NB4 (cell line): ENCODE results near the gene EIF3B.
"Not testable (repeated sequence)": the region's sequence is repeated elsewhere in the genome, so short reads cannot be mapped to it uniquely, and the experiment has no call there.

Experiments used
- DNase-seq: peaks from one replicate; pipeline ENCODE4 v3.0.0; 2010; ENCODE audit warnings: low read depth
- H3K4me3 ChIP-seq: one replicate; pipeline ENCODE4 v1.5.1; 2011; ENCODE audit warnings: mild to moderate bottlenecking, low read depth, low read length, moderate library complexity
- CTCF ChIP-seq: IDR thresholded peaks from one replicate; pipeline ENCODE4 v1.5.1; 2012; ENCODE audit warnings: low read depth, low read length
- MAX ChIP-seq: IDR thresholded peaks from 2 replicates; pipeline ENCODE4 v1.6.1; 2011; ENCODE audit warnings: low read depth, low read length
- MYC ChIP-seq: IDR thresholded peaks from 2 replicates; pipeline ENCODE4 v1.6.1; 2011; ENCODE audit warnings: low read depth, low read length
- POLR2A ChIP-seq: IDR thresholded peaks from 2 replicates; pipeline ENCODE4 v1.6.1; 2011; ENCODE audit warnings: mild to moderate bottlenecking; ENCODE audit not compliant: insufficient read length; ENCODE audit errors: extremely low read depth

Gene EIF3B

GRCh38 chr7:2412587-2413201 lies 58.1 kb downstream of the EIF3B start:
- no peak overlapping the region for H3K4me3 ChIP-seq
- no peak for DNase-seq
- no peak for TF ChIP-seq POLR2A
- TF ChIP-seq MYC, result no peak
- no peak for TF ChIP-seq MAX
- TF ChIP-seq CTCF, result no peak

DNA sequence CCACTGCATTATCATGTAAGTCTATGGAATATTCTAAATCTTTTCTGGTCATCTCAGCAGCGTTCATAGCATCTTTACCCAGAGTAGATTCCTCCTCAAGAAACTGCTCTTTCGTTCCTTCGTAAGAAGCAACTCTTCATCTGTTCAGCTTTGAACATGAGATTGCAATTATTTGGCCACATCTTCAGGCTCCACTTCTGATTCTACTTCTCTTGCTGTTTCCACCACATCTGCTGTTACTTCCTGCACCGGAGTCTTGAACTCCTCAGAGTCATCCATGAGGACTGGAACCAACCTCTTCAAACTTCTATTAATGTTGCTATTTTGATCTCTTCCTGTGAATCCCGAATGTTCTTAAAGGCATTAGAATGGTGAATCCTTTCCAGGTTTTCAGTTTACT lies 61.4 kb downstream of the EIF3B start:
- DNase-seq, result no peak
- TF ChIP-seq CTCF (no peak), MYC (no peak), POLR2A (no peak), MAX (no peak)
- H3K4me3 ChIP-seq, result no peak overlapping the region

DNA sequence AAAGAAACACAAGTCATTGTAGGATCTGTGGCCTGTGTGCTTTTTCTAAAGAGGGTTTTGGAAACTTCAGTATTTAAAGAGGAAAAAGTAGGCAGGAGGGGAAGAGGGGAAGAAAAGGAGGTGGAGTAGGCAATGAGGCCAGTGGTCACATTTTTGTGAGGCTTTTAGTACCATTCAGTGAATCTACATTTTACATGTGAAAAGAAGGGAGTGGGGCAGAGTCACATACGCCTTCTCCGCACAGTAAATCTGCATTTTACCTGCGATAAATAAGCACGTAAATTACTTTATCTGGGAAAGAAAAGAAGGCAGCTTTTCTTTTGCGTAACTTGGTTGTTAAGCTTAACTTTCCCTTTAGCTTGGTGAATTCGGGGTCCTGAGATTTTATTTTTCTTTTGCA lies 62.0 kb downstream of the EIF3B start:
- DNase-seq, result no peak
- no peak overlapping the region for H3K4me3 ChIP-seq
- TF ChIP-seq POLR2A, result no peak
- no peak for TF ChIP-seq MYC
- TF ChIP-seq MAX, result no peak
- TF ChIP-seq CTCF, result no peak

DNA sequence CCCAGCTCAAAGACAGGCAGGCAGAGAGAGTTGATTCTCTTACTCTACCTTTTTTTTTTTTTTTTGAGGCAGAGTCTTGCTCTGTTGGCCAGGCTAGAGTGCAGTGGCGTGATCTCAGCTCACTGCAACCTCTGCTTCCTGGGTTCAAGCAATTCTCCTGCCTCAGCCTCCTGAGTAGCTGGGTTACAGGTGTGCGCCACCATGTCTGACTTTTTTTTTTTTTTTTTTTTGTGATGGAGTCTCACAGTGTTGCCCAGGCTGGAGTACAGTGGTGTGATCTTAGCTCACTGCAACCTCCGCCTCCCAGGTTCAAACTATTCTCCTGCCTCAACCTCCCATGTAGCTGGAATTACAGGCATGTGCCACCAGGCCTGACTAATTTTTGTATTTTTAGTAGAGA lies 62.6 kb downstream of the EIF3B start:
- not testable (repeated sequence) for DNase-seq, H3K4me3 ChIP-seq

DNA sequence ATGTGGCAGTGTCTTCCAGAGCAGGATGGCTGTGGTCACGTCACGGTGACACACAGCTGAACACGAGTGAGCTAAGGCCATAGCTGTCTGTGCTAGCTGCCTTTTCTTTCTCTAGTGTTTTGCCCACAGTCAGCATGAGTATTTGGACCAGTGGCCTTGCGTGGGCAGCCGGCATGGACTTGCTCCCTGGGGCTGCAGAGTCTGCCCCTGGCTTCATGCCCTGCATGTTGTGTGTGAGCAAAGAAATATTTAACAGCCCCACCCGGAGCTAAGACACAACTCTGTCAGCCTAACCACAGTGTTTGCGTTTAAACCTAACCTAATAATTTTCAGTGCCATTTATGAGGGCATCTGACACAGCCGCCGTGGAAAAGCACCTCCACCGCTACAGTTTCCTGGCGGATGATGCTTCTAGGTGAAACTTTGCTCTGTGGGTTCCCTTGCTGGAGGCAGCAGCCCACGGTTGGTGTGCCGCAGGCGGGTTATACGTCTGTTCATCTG lies 63.4 kb downstream of the EIF3B start:
- no peak for DNase-seq
- TF ChIP-seq CTCF (no peak), MYC (no peak), POLR2A (no peak), MAX (no peak)
- H3K4me3 ChIP-seq, result no peak overlapping the region

DNA sequence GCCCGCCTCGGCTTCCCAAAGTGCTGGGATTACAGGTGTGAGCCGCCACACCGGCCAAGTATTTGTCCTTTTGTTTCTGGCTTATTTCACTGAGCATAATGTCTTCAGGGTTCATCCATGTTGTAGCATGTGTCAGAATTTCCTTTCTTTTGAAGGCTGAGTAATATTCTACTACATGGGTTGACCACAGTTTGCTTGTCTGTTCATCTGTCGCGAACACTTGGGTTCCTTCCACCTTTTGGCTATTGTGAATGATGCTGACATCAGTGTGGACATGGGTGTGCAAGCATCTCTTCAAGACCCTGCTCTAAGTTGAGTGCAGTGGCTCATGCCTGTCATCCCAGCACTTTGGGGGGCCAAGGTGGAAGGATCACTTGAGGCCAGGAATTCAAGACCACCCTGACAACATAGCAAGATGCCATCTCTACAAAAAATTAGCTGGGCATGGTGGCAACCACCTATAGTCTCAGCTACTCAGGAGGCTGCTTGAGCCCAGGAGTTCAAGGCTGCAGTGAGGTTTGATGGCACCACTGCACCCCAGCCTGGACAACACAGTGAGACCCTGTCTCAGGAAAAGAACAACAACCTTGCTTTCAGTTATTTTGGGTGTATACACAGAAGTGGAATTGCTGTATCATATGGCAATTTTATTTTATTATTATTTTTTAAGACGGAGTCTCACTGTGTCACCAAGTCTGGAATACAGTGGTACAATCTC lies 65.7 kb downstream of the EIF3B start:
- no peak for DNase-seq
- H3K4me3 ChIP-seq, result no peak overlapping the region
- TF ChIP-seq CTCF (no peak), POLR2A (no peak), MYC (no peak), MAX (no peak)
